GM23338 (cell line): ENCODE measurements around the gene TFF2. TPM values are rescaled to one million over a fixed set of nuclear protein-coding genes. Genes with fewer than 3 reads are reported as not detected.

Source experiments
- ATAC-seq: fragments of 200-7000 bp; cut with Tn5 transposase; 3 replicates; pipeline ENCODE4 v1.9.1; 2020
- DNase-seq: peaks from one replicate; pipeline ENCODE4 v3.0.0-alpha.2; 2015; ENCODE audit warnings: low spot score
- H2AFZ ChIP-seq: fragments of 200-600 bp; sonication (generic); 2 replicates; pipeline ENCODE4 v1.8.0; 2016; ENCODE audit warnings: antibody characterized with exemption, mild to moderate bottlenecking, moderate library complexity
- H3F3A ChIP-seq: fragments of 200-600 bp; sonication (generic); replicated peaks from 2 replicates; pipeline ENCODE4 v1.8.0; 2017; ENCODE audit warnings: antibody characterized with exemption, mixed run types, low read depth
- H3K27ac ChIP-seq: fragments of 200-600 bp; sonication (generic); 2 replicates; pipeline ENCODE4 v1.6.1; 2016; ENCODE audit warnings: low read depth
- H3K27me3 ChIP-seq: fragments of 200-600 bp; sonication (generic); 2 replicates; pipeline ENCODE4 v1.8.0; 2016; ENCODE audit warnings: mild to moderate bottlenecking, mixed run types, moderate library complexity; ENCODE audit not compliant: insufficient read depth
- H3K36me3 ChIP-seq: fragments of 200-600 bp; sonication (generic); 2 replicates; pipeline ENCODE4 v1.8.0; 2016; ENCODE audit warnings: mild to moderate bottlenecking; ENCODE audit not compliant: insufficient read depth
- H3K4me1 ChIP-seq: fragments of 200-600 bp; sonication (generic); 2 replicates; pipeline ENCODE4 v1.8.0; 2016; ENCODE audit warnings: mild to moderate bottlenecking, moderate library complexity; ENCODE audit not compliant: insufficient read depth
- H3K4me2 ChIP-seq: fragments of 200-600 bp; sonication (generic); 2 replicates; pipeline ENCODE4 v1.7.1; 2017; ENCODE audit warnings: mixed run types
- H3K4me3 ChIP-seq: fragments of 200-600 bp; sonication (generic); 2 replicates; pipeline ENCODE4 v1.6.1; 2016; ENCODE audit warnings: mixed run types
- H3K79me2 ChIP-seq: fragments of 200-600 bp; sonication (generic); replicated peaks from 2 replicates; pipeline ENCODE4 v1.8.0; 2017; ENCODE audit warnings: mild to moderate bottlenecking; ENCODE audit not compliant: insufficient read depth
- H3K9me2 ChIP-seq: fragments of 200-600 bp; sonication (generic); 2 replicates; pipeline ENCODE4 v1.8.0; 2017; ENCODE audit not compliant: insufficient read depth
- H4K20me1 ChIP-seq: fragments of 200-600 bp; sonication (generic); replicated peaks from 2 replicates; pipeline ENCODE4 v1.8.0; 2017; ENCODE audit warnings: mild to moderate bottlenecking; ENCODE audit not compliant: insufficient read depth
- H3K27ac Mint-ChIP-seq: 2 replicates; pipeline ENCODE4 v1.8.0; 2020; ENCODE audit warnings: inconsistent platforms, mild to moderate bottlenecking, moderate library complexity, mixed read lengths
- H3K27me3 Mint-ChIP-seq: 3 replicates; pipeline ENCODE4 v1.8.0; 2022; ENCODE audit warnings: low read depth, mild to moderate bottlenecking, moderate library complexity, mixed read lengths, inconsistent platforms; ENCODE audit not compliant: insufficient read depth, poor library complexity
- H3K36me3 Mint-ChIP-seq: 3 replicates; pipeline ENCODE4 v1.8.0; 2021; ENCODE audit warnings: low read depth, mild to moderate bottlenecking, inconsistent platforms, moderate library complexity, mixed read lengths
- H3K4me1 Mint-ChIP-seq: 3 replicates; pipeline ENCODE4 v1.8.0; 2020; ENCODE audit warnings: mild to moderate bottlenecking, inconsistent platforms, mixed read lengths
- H3K4me3 Mint-ChIP-seq: 3 replicates; pipeline ENCODE4 v1.8.0; 2021; ENCODE audit warnings: moderate library complexity, mild to moderate bottlenecking, inconsistent platforms, mixed read lengths
- H3K9me3 Mint-ChIP-seq: 3 replicates; pipeline ENCODE4 v1.8.0; 2020; ENCODE audit warnings: moderate library complexity, mild to moderate bottlenecking, inconsistent platforms, mixed read lengths
- CREB1 ChIP-seq: fragments of 250-450 bp; sonication (Bioruptor Pico); IDR thresholded peaks from 2 replicates; pipeline ENCODE4 v1.5.0; 2020; ENCODE audit warnings: low read depth, mild to moderate bottlenecking, moderate library complexity
- ETS1 ChIP-seq: IDR thresholded peaks from 2 replicates; pipeline ENCODE4 v1.6.1; 2016; ENCODE audit warnings: antibody characterized with exemption
- EZH2 ChIP-seq: fragments of 200-600 bp; sonication (generic); IDR thresholded peaks from one replicate; pipeline ENCODE4 v1.8.0; 2017; ENCODE audit warnings: antibody characterized with exemption, mild to moderate bottlenecking, low read depth; ENCODE audit not compliant: unreplicated experiment
- EZH2phosphoT487 ChIP-seq: fragments of 200-600 bp; sonication (generic); IDR thresholded peaks from one replicate; pipeline ENCODE4 v1.8.1; 2018; ENCODE audit warnings: antibody characterized with exemption; ENCODE audit not compliant: unreplicated experiment
- JUNB ChIP-seq: IDR thresholded peaks from one replicate; pipeline ENCODE4 v1.6.1; 2016; ENCODE audit warnings: antibody characterized with exemption; ENCODE audit not compliant: unreplicated experiment
- NANOG ChIP-seq: IDR thresholded peaks from 2 replicates; pipeline ENCODE4 v1.6.1; 2016; ENCODE audit warnings: antibody characterized with exemption, borderline replicate concordance
- POLR2AphosphoS5 ChIP-seq: IDR thresholded peaks from 2 replicates; pipeline ENCODE4 v1.6.1; 2016; ENCODE audit warnings: antibody characterized with exemption, low read depth
- REST ChIP-seq: IDR thresholded peaks from one replicate; pipeline ENCODE4 v1.6.1; 2018; ENCODE audit warnings: antibody characterized with exemption; ENCODE audit not compliant: unreplicated experiment
- STAT1 ChIP-seq: IDR thresholded peaks from one replicate; pipeline ENCODE4 v1.6.1; 2016; ENCODE audit warnings: antibody characterized with exemption; ENCODE audit not compliant: unreplicated experiment
- ZNF114 ChIP-seq: fragments of 250-450 bp; sonication (Bioruptor Pico); IDR thresholded peaks from 2 replicates; pipeline ENCODE4 v1.5.0; 2020; ENCODE audit warnings: mild to moderate bottlenecking, moderate library complexity
- ZNF331 ChIP-seq: fragments of 250-450 bp; sonication (Bioruptor Pico); IDR thresholded peaks from 2 replicates; pipeline ENCODE4 v1.5.0; 2020; ENCODE audit warnings: low read depth, mild to moderate bottlenecking, moderate library complexity
- polyA plus RNA-seq: library from polyadenylated mRNA; unstranded; fragments of >200 nt; fragmentation: Nextera tagmentation; extraction: Ambion mirVana; gene quantifications from 2 replicates; pipeline ENCODE4 v1.2.1, GENCODE V29; 2016
- total RNA-seq: library from RNA; depleted of rRNA; stranded (reverse); fragments of >200 nt; shearing (Covaris generic); gene quantifications from 2 replicates; pipeline ENCODE4 v1.2.3, GENCODE V29; 2014
- TF ChIP-seq, protein P1 (sequence below), 2 experiments: fragments of 200-600 bp in 1 of 2; sonication (generic) in 1 of 2; conservative IDR thresholded peaks; 2 replicates each; pipeline versions ENCODE4 v1.5.1 to v1.6.1; 2016 to 2017; ENCODE audit warnings: antibody characterized with exemption in 2 of 2, low read depth in 2 of 2, mild to moderate bottlenecking in 2 of 2, moderate library complexity in 1 of 2
- TF ChIP-seq, protein P2 (sequence below): fragments of 250-450 bp; sonication (Bioruptor Pico); IDR thresholded peaks from 2 replicates; pipeline ENCODE4 v1.5.0; 2020; ENCODE audit warnings: mild to moderate bottlenecking, moderate library complexity

TFF2 gene
- total and polyA plus RNA-seq, 2 experiments from 2014 or later: not detected

DNA sequence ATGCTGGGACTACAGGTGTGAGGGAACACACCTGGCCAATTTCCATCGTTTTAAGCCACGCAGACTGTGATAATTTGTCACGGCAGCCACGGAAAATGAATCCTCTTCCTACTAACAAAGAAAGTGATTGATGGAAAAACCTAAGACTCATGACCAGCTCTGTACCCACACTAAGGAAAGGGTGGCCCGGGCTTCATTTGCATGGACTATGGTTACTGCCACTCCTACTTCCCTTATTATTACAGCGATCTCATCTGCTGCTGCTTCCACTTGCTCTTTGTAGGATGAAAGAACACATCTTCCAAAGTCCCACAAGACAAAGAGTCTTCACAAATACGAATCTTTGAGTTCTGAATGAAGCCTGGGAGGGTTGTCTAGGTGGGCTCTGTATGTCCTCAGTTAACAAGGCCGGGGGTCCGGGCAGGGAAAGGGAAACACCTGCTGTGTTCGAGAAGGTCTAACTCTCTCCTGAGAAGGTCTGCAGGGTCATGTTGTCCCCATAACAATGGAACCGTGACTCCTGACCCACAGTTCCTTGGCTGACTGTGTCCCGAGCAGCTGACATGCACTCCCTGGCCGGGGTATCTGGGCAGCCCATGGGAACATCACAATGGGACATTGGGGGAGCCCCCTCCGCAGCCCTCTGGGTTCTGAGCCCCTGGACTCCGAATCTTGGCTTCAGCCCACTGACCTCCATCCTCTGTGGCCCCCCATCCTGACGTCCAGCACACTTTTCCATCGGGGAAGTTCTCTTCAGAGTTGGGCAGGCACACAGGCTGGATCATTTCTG, 28.8 kb upstream of the TFF2 start:
- TF ChIP-seq EZH2: no peak
- no peak for TF ChIP-seq REST
- TF ChIP-seq, protein P1, sequence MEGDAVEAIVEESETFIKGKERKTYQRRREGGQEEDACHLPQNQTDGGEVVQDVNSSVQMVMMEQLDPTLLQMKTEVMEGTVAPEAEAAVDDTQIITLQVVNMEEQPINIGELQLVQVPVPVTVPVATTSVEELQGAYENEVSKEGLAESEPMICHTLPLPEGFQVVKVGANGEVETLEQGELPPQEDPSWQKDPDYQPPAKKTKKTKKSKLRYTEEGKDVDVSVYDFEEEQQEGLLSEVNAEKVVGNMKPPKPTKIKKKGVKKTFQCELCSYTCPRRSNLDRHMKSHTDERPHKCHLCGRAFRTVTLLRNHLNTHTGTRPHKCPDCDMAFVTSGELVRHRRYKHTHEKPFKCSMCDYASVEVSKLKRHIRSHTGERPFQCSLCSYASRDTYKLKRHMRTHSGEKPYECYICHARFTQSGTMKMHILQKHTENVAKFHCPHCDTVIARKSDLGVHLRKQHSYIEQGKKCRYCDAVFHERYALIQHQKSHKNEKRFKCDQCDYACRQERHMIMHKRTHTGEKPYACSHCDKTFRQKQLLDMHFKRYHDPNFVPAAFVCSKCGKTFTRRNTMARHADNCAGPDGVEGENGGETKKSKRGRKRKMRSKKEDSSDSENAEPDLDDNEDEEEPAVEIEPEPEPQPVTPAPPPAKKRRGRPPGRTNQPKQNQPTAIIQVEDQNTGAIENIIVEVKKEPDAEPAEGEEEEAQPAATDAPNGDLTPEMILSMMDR (conservative IDR thresholded peaks at IDR 0.05; ENCODE audit: low read depth in 2 of 2): no peak
- TF ChIP-seq ETS1: no peak
- no peak for TF ChIP-seq CREB1 (CRISPR knock-in tag)
- TF ChIP-seq EZH2phosphoT487: no peak
- no peak for TF ChIP-seq ZNF114 (CRISPR knock-in tag)
- no peak for TF ChIP-seq JUNB
- TF ChIP-seq STAT1: no peak
- TF ChIP-seq NANOG: no peak
- no peak for TF ChIP-seq POLR2AphosphoS5
- no peak for TF ChIP-seq ZNF331
- TF ChIP-seq, protein P2, sequence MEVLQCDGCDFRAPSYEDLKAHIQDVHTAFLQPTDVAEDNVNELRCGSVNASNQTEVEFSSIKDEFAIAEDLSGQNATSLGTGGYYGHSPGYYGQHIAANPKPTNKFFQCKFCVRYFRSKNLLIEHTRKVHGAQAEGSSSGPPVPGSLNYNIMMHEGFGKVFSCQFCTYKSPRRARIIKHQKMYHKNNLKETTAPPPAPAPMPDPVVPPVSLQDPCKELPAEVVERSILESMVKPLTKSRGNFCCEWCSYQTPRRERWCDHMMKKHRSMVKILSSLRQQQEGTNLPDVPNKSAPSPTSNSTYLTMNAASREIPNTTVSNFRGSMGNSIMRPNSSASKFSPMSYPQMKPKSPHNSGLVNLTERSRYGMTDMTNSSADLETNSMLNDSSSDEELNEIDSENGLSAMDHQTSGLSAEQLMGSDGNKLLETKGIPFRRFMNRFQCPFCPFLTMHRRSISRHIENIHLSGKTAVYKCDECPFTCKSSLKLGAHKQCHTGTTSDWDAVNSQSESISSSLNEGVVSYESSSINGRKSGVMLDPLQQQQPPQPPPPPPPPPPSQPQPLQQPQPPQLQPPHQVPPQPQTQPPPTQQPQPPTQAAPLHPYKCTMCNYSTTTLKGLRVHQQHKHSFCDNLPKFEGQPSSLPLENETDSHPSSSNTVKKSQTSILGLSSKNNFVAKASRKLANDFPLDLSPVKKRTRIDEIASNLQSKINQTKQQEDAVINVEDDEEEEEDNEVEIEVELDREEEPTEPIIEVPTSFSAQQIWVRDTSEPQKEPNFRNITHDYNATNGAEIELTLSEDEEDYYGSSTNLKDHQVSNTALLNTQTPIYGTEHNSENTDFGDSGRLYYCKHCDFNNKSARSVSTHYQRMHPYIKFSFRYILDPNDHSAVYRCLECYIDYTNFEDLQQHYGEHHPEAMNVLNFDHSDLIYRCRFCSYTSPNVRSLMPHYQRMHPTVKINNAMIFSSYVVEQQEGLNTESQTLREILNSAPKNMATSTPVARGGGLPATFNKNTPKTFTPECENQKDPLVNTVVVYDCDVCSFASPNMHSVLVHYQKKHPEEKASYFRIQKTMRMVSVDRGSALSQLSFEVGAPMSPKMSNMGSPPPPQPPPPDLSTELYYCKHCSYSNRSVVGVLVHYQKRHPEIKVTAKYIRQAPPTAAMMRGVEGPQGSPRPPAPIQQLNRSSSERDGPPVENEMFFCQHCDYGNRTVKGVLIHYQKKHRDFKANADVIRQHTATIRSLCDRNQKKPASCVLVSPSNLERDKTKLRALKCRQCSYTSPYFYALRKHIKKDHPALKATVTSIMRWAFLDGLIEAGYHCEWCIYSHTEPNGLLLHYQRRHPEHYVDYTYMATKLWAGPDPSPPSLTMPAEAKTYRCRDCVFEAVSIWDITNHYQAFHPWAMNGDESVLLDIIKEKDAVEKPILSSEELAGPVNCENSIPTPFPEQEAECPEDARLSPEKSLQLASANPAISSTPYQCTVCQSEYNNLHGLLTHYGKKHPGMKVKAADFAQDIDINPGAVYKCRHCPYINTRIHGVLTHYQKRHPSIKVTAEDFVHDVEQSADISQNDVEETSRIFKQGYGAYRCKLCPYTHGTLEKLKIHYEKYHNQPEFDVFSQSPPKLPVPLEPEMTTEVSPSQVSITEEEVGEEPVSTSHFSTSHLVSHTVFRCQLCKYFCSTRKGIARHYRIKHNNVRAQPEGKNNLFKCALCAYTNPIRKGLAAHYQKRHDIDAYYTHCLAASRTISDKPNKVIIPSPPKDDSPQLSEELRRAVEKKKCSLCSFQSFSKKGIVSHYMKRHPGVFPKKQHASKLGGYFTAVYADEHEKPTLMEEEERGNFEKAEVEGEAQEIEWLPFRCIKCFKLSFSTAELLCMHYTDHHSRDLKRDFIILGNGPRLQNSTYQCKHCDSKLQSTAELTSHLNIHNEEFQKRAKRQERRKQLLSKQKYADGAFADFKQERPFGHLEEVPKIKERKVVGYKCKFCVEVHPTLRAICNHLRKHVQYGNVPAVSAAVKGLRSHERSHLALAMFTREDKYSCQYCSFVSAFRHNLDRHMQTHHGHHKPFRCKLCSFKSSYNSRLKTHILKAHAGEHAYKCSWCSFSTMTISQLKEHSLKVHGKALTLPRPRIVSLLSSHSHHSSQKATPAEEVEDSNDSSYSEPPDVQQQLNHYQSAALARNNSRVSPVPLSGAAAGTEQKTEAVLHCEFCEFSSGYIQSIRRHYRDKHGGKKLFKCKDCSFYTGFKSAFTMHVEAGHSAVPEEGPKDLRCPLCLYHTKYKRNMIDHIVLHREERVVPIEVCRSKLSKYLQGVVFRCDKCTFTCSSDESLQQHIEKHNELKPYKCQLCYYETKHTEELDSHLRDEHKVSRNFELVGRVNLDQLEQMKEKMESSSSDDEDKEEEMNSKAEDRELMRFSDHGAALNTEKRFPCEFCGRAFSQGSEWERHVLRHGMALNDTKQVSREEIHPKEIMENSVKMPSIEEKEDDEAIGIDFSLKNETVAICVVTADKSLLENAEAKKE (CRISPR knock-in tag): no peak
- no peaks in the 10 kb centered on the region for H3K36me3 ChIP-seq
- H3K4me2 ChIP-seq: no peak overlapping the region
- peaks cover 6% of the 10 kb centered on the region for H3K36me3 Mint-ChIP-seq
- DNase-seq: no peak
- no peak overlapping the region for H3K27ac Mint-ChIP-seq
- H2AFZ ChIP-seq: no peak overlapping the region
- no peaks in the 10 kb centered on the region for H4K20me1 ChIP-seq
- no peak overlapping the region for H3K4me3 Mint-ChIP-seq
- peaks cover 18% of the 10 kb centered on the region for H3K9me3 Mint-ChIP-seq
- H3K27ac ChIP-seq: no peak overlapping the region
- H3K4me1 Mint-ChIP-seq: no peaks in the 10 kb centered on the region
- peaks cover 4% of the 10 kb centered on the region for H3K27me3 Mint-ChIP-seq
- H3F3A ChIP-seq: no peaks in the 10 kb centered on the region
- no peaks in the 10 kb centered on the region for H3K27me3 ChIP-seq
- no peaks in the 10 kb centered on the region for H3K9me2 ChIP-seq
- no peaks in the 10 kb centered on the region for H3K79me2 ChIP-seq
- no peak overlapping the region for H3K4me3 ChIP-seq
- no peak for ATAC-seq
- no peaks in the 10 kb centered on the region for H3K4me1 ChIP-seq
